ENCODE data around the gene SYNCRIP.
"Not testable (repeated sequence)": the region's sequence is repeated elsewhere in the genome, so short reads cannot be mapped to it uniquely, and the experiment has no call there.

Gene SYNCRIP

DNA sequence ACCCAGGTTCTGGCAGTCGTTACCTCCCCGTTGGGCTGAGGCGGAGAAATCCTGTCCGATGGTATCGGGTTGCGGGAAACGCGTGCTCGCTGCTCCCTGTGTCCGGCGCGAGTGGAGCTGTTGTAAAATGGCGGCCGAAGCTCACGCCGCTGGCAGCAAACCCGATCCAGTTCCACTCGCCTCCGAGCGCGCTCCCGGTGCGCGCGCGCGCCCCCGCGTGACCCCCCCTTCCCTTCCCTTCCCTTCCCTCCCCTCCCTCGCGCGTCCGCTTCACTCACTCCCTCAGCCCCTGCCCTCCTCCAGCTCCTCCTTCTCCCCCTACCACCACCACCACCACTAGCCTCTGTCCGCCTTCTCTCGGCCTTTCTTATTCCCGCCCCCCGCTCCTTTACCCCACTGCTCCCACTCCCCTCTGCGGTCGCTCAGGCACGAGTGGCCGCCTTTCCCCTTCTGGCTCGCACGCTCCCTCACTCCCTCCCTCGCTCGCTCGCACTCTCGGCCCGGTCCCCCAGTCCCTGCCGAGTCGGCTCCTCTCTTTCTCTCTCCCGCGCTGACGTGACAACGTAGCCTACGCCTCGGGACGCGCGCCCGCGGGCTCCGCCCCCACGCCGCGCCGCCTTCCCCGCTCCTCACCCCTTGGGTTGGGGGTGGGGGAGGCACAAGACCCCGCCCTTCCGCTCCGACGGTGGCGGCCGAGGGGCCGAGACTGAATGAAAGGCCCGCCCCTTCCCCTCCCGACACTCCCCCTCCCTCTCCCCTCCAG lies at the start of gene SYNCRIP:
Gene SYNCRIP (minus strand): TSS at position 113 of the 763 bp plus-strand sequence. CDS start 1,447 bp downstream, outside the sequence.
- FAIRE-seq, result no peak

DNA sequence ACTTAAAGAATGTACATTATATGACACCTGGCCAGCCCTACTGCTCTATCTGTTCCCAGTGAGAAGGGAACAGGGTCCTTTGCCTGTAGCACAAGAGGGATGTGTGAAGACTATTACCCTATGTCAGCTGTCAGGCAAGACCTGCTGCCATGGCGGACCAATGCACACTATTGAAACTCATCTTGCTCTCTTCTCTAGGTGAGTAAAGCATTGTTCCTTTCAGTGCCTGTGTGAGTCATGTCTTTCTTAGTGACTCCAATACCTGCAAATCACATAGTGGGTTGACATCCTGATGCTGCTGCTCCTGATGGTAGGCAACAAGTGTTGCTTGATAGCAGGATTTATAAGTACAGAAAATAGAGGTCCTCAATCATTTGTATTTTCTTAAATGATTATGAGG lies 48.8 kb upstream of the SYNCRIP start:
- no peak for FAIRE-seq

DNA sequence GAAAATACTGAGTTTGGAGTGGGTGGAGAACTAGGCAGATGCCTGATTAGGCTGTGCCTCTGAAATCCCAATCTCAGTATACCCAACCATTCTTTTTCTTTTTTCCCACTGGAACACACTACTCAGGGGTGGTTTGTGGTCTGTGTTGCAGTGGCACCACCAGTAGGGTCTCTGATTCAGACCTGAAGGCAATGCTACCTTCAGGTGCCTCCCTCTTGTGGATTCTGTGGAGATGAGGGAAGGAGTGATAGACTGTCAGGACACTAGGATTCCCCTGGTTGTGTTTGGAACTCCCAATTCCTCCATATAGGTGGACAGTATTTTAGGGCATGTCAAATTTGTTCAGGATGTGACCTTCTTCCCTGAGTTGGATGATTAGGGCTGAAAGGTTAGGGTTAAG lies 47.4 kb upstream of the SYNCRIP start:
- no peak for FAIRE-seq

GRCh38 chr6:85685713-85686112 lies 43.0 kb upstream of the SYNCRIP start:
- no peak for FAIRE-seq

GRCh38 chr6:85684809-85685171 lies 42.1 kb upstream of the SYNCRIP start:
- FAIRE-seq, result no peak

- no peak for FAIRE-seq
Observed at GRCh38 chr6:85684133-85684808, 41.6 kb upstream of the SYNCRIP start.

DNA sequence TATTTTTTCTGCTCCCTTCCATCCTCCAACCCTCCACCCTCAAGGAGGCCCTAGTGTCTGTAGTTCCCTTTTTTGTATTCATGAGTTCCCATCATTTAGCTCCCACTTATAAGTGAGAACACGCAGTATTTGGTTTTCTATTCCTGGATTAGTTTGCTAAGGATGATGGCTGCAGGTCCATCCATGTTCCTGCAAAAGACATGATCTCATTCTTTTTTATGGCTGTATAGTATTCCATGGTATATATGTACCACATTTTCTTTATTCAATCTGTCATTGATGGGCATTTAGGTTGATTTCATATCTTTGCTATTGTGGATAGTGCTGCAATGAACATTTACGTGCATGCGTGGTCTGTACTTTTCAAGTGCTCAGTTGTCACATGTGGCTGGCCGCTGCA lies 39.2 kb upstream of the SYNCRIP start:
- not testable (repeated sequence) for FAIRE-seq

DNA sequence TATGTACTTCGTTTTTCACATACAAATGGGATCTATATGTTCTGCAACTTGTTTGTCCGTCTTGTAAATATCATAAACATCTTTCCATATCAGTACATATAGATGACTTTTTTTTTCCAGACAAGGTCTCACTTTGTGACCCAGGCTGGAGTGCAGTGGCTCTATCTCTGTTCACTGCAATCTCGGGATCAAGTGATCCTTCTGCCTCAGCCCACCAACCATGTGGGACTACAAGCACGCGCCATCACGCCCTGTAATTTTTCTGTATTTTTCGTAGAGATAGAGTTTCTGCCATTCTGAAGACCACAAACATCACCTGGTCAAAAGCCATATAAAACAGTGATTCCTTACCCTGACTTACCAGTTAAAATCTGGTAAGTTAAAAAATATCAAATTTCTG lies 37.7 kb upstream of the SYNCRIP start:
- no peak for FAIRE-seq

GRCh38 chr6:85679445-85680123 lies 36.9 kb upstream of the SYNCRIP start:
- no peak for FAIRE-seq

GRCh38 chr6:85678602-85679444 lies 36.1 kb upstream of the SYNCRIP start:
- FAIRE-seq, result no peak

DNA sequence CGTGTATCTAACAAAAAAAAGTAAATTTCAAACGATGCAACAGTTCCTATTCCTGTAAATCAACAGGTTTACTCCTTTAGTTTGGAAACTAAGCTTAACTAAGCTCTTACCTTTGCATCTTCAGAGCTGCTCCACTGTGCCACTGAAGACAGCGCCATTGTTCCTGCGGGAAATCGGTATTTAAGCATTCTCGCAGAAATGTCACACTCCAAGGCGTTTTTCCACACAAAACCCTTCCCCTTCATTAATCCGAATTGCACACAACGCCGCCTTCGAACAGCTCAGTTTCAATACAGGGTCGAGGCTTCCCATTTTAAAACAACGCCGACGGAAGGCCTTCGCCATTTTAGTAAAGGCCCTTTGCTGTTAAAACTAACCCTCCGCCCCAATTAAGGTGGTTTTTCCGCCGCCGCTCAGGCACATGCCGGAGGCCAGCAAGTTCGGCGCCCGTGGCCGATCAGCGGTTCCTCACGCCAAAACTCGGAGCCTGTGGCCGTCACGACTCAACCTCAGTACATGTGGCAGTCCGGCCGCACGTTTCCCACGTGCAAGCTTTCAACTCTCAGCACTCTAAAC lies 35.4 kb upstream of the SYNCRIP start:
- FAIRE-seq, result no peak

- no peak for FAIRE-seq
Observed at GRCh38 chr6:85677234-85677956, 34.7 kb upstream of the SYNCRIP start.

DNA sequence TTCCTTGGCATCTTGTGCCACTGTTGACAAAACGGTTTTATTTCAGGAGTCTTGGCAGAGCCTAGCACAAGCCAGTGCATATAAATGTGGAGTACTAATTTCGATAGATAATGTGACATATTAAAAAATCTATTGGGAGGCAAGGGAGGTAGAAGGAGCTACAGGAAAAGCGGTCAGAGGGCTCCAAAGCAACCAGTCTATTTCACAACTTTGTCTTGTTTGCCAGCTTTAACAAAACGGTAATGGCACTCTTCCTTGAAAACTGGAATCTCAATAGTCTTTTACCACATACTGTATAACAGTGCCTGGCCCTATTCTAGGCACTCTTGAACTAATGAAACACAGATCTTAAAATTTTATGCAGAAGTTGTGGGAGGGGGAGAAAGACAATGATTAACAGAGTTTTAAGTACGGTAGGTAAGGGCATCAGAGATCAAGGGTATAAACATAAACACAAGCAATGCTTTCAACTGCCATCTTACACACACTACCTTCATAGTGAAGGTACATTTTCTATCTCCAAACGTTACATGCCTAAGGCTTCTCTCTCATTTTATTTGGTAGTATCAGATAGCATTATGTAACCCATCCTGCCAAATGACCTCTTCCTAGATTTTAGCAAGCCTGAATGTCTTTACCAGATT lies 33.5 kb upstream of the SYNCRIP start:
- no peak for FAIRE-seq

- FAIRE-seq, result no peak
Observed at GRCh38 chr6:85675030-85675819, 32.5 kb upstream of the SYNCRIP start.

- FAIRE-seq, result no peak
Observed at GRCh38 chr6:85674604-85675003, 31.9 kb upstream of the SYNCRIP start.

- no peak for FAIRE-seq
Observed at GRCh38 chr6:85673198-85674139, 30.8 kb upstream of the SYNCRIP start.

GRCh38 chr6:85672623-85673022 lies 29.9 kb upstream of the SYNCRIP start:
- FAIRE-seq, result no peak

DNA sequence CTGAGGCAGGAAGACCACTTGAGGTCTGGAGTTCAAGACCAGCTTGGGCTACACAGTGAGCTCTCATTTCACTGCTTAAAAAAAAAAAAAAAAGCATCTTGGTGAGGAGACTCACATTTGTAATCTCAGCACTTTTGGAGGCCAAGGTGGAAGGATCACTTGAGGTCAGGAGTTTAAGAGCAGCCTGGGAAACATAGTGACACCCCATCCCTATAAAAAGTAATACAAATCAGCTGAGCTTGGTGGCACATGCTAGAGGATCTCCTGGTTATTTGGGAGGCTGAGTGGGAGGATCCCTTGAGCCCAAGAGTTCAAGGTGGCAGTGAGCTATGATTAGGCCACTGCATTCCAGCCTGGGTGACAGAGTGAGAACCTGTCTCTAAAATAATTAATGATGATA lies 29.4 kb upstream of the SYNCRIP start:
- FAIRE-seq, result no peak

DNA sequence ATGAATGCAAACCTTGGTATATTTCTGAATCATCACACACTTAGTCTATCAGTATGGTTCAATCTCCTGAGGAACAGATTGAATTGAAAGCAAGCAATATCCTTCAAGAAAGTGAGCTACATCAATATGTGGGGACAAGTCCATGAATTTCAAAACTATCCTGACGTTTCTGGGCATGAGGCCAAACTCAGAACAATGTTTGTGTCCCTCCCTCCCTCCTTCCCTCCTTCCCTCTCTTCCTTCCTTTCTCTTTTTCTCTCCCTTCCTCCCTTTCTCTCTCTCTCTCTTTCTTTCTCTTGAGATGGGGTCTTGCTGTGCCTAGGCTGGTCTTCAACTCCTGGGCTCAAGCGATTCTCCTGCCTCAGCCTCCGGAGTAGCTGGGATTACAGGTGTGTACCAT lies 27.9 kb upstream of the SYNCRIP start:
- no peak for FAIRE-seq
